LNCaP clone FGC (cell line): ENCODE measurements around the gene GCNT2.

Experiments
- DNase-seq: peaks from one replicate; pipeline ENCODE4 v3.0.0-alpha.2; 2011; ENCODE audit warnings: low read depth
- H3K4me3 ChIP-seq: 2 replicates; pipeline ENCODE4 v1.5.1; 2011; ENCODE audit warnings: mild to moderate bottlenecking, low read depth, low read length, control low read depth
- CTCF ChIP-seq: IDR thresholded peaks from 2 replicates; pipeline ENCODE4 v1.5.1; 2012; ENCODE audit warnings: mild to moderate bottlenecking; ENCODE audit not compliant: control insufficient read depth, insufficient read depth; ENCODE audit errors: extremely low read depth

GCNT2 gene

GRCh38 chr6:10621213-10621612 lies 100.1 kb downstream of the GCNT2 start:
- no peak for DNase-seq
- no peak for TF ChIP-seq CTCF

DNA sequence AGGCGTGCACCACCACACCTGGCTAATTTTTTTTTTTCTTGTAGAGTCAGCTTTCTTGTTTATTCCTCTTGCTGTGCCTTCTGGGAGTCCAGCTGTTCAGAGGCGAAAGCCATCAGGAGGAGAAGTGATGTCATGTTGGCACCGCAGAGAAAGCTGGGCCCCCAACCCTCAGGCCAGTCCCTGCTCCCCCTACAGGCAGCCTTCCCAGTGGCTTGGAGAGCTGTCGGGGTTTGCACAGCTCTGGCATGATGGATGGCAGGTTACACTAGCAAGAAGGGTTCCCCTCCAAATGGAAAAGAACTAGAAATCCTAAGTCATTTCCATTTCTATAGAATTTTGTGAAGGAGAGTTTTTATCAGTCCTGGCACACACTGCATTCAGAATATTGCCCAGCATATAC lies 100.7 kb downstream of the GCNT2 start:
- no peak overlapping the region for H3K4me3 ChIP-seq
- no peak for TF ChIP-seq CTCF
- no peak for DNase-seq

More at GRCh38 chr6:10621213-10621612, 100.1 kb downstream of the GCNT2 start:
- H3K4me3 ChIP-seq = no peak overlapping the region

DNA sequence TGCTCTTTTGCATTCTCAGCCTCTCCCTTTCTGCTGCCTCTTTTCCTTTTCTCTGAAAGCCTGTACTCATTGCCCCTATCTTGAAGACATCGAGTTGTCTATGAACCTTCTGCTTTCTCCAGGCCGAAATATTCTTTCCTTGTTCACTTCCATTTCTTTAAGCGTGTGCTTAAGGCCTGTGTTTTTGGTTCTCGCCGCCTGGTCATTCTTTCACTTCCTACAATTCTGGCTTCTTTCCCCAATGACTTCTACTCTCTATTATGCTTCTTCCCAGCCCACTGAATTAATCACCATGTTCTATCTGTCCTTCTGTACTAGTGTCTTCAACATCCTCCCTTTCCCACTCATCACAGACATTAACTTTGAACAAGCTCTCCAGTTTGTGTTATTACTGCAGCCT lies 103.7 kb downstream of the GCNT2 start:
- TF ChIP-seq CTCF = no peak
- H3K4me3 ChIP-seq = no peak overlapping the region
- DNase-seq = no peak

DNA sequence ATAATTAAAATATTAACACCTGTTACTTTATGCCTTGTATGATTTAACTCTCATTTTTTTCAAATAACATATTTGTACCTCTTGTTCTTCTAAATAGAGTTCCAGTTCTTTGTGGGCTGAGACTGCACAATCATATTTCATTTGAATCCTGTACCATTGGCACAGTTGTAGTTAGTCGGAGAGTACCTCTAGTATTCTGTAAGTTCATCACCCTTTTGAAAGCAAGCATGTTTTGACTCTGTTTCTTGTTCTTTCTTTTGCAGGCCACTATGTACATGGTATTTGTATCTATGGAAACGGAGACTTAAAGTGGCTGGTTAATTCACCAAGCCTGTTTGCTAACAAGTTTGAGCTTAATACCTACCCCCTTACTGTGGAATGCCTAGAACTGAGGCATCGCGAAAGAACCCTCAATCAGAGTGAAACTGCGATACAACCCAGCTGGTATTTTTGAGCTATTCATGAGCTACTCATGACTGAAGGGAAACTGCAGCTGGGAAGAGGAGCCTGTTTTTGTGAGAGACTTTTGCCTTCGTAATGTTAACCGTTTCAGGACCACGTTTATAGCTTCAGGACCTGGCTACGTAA lies 105.1 kb downstream of the GCNT2 start:
- no peak for DNase-seq
- TF ChIP-seq CTCF = no peak
- no peak overlapping the region for H3K4me3 ChIP-seq

DNA sequence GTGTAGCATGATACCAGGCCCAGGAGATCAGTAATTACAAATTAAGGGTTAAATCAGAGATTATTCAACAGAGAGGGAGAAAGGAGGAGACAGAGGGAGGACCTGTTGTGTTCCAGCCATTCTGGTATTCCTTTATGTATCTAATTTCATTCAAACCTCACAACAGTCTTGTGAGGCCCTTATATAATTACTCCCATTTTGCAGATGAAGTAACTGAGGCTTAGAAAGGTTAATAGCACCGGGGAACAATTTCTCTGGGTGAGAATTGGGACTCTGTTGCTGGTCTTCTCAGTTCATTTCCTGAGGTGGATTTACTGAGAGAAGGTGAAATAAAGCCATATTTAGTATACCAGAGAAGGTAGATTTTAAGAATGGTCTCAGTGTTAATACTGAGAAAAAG lies 106.6 kb downstream of the GCNT2 start:
- no peak for DNase-seq
- H3K4me3 ChIP-seq = no peak overlapping the region
- TF ChIP-seq CTCF = no peak

DNA sequence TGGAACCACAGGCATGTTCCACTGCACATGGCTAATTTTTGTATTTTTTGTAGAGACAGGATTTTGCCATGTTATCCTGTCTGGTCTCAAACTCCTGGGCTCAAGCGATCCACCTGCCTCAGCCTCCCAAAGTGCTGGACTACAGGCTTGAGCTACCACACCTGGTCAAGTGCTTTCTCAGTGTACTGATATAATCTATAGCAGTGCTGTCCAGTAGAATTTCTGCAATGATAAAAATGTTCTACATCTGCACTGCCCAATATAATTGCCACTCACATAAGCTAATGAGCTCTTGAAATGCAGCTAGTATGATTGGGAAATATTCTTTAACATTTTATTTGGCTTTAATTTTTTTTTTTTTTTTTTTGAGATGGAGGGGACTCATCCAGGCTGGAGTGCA lies 109.0 kb downstream of the GCNT2 start:
- TF ChIP-seq CTCF = no peak
- no peak overlapping the region for H3K4me3 ChIP-seq
- no peak for DNase-seq

DNA sequence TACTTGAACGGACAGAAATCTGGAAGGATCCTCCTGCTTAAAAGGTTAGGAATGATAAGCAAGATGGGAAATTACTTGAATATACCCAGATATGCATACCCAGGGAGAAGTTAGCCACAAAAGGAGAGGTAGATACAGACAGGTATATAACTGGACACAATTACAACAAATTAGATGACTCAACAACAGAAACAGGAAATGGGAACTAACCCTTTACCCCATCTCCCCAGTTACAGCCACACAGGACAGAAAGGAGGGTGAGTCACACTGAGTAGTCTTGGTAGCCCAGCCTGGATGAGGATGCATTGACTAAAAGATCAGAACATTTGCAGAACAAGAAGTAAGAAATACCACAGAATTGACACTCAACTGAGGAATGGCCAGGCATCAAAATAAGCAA lies 112.1 kb downstream of the GCNT2 start:
- no peak overlapping the region for H3K4me3 ChIP-seq
- no peak for DNase-seq
- TF ChIP-seq CTCF = no peak
